GM12878 (cell line): ENCODE measurements around the gene BIVM. TPM values are rescaled to one million over a fixed set of nuclear protein-coding genes. Genes with fewer than 3 reads are reported as not detected.

Source experiments
- ATAC-seq: fragments of 200-7000 bp; cut with Tn5 transposase; 3 replicates; pipeline ENCODE4 v1.9.1; 2020; ENCODE audit warnings: mild to moderate bottlenecking, moderate library complexity
- BruUV-seq: library from RNA; stranded (reverse); fragments of 400-500 nt; replicated peaks from 2 replicates; lab custom pipeline; 2021; lab: Mats Ljungman, UMichigan
- CTCF ChIA-PET: fragments of 300-600 bp; sonication (Branson Sonifier 250); formaldehyde crosslinking; extraction: SDS; loops from one replicate; lab custom pipeline; 2021; ENCODE audit warnings: inconsistent platforms; lab: Yijun Ruan, JAX
- POLR2A ChIA-PET: fragments of 350-600 bp; formaldehyde crosslinking; extraction: SDS; loops from one replicate; lab custom pipeline; 2021; ENCODE audit warnings: inconsistent platforms; lab: Charles Lee
- RAD21 ChIA-PET: fragments of 300-600 bp; sonication (Branson Sonifier 250); formaldehyde crosslinking; loops from one replicate; lab custom pipeline; 2023; ENCODE audit warnings: antibody characterized with exemption; ENCODE audit not compliant: unreplicated experiment; lab: Charles Lee
- SMC1A ChIA-PET: fragments of 300-600 bp; sonication (Branson Sonifier 250); formaldehyde crosslinking; loops from one replicate; lab custom pipeline; 2023; ENCODE audit not compliant: unreplicated experiment, uncharacterized antibody; lab: Charles Lee
- DNase-seq: peaks from one replicate; pipeline ENCODE4 v3.0.0-alpha.2; 2011; ENCODE audit warnings: low read depth, low spot score
- FAIRE-seq: peaks from 3 replicates; lab custom pipeline; 2011; peaks lifted over from hg19 to GRCh38; lab: Jason Lieb, UNC
- H2AFZ ChIP-seq: 2 replicates; pipeline ENCODE4 v1.6.0; 2011; ENCODE audit warnings: low read depth, low read length, control low read depth; ENCODE audit not compliant: control insufficient read depth
- H3K27ac ChIP-seq: 2 replicates; pipeline ENCODE4 v1.5.1; 2011; ENCODE audit warnings: control low read depth; ENCODE audit not compliant: control insufficient read depth, insufficient read depth
- H3K27me3 ChIP-seq, 2 experiments: replicated peaks in 1 of 2; 2 replicates each; pipeline versions ENCODE4 v1.6.0 to v1.6.1; 2011; ENCODE audit warnings: low read length in 1 of 2; ENCODE audit not compliant: control insufficient read depth in 2 of 2, insufficient read depth in 2 of 2
- H3K36me3 ChIP-seq, 2 experiments: 2 replicates each; pipeline ENCODE4 v1.5.1; 2011; ENCODE audit warnings: low read length in 1 of 2; ENCODE audit not compliant: control insufficient read depth in 2 of 2, insufficient read depth in 2 of 2
- H3K4me1 ChIP-seq: 2 replicates; pipeline ENCODE4 v1.6.1; 2011; ENCODE audit warnings: mild to moderate bottlenecking, low read length, moderate library complexity, mixed read lengths; ENCODE audit not compliant: control insufficient read depth, insufficient read depth
- H3K4me2 ChIP-seq: 2 replicates; pipeline ENCODE4 v1.6.0; 2011; ENCODE audit warnings: control low read depth; ENCODE audit not compliant: control insufficient read depth, insufficient read depth
- H3K4me3 ChIP-seq: fragments of 200-600 bp; sonication (generic); 2 replicates; pipeline ENCODE4 v1.5.1; 2016
- H3K79me2 ChIP-seq: 2 replicates; pipeline ENCODE4 v1.6.0; 2011; ENCODE audit warnings: low read length; ENCODE audit not compliant: control insufficient read depth, insufficient read depth
- H3K9ac ChIP-seq: 2 replicates; pipeline ENCODE4 v1.8.0; 2011; ENCODE audit warnings: low read length, control low read depth, mixed read lengths; ENCODE audit not compliant: control insufficient read depth, insufficient read depth
- H3K9me3 ChIP-seq: replicated peaks from 3 replicates; pipeline ENCODE4 v1.5.1; 2011; ENCODE audit warnings: mild to moderate bottlenecking, low read length; ENCODE audit not compliant: control insufficient read depth, insufficient read depth
- H4K20me1 ChIP-seq: 2 replicates; pipeline ENCODE4 v1.6.0; 2011; ENCODE audit not compliant: control insufficient read depth, insufficient read depth
- BACH1 ChIP-seq: fragments of 450-650 bp; IDR thresholded peaks from 2 replicates; pipeline ENCODE4 v1.6.1; 2017; ENCODE audit warnings: mild to moderate bottlenecking, borderline replicate concordance
- FOS ChIP-seq: IDR thresholded peaks from 3 replicates; pipeline ENCODE4 v1.6.1; 2011; ENCODE audit warnings: borderline replicate concordance; ENCODE audit not compliant: insufficient read length; ENCODE audit errors: extremely low read depth
- HCFC1 ChIP-seq: fragments of 150-350 bp; IDR thresholded peaks from 2 replicates; pipeline ENCODE4 v1.6.1; 2014; ENCODE audit warnings: low read length
- IRF4 ChIP-seq: IDR thresholded peaks from 2 replicates; pipeline ENCODE4 v1.6.1; 2011; ENCODE audit warnings: low read depth, low read length
- MTA3 ChIP-seq: IDR thresholded peaks from 2 replicates; pipeline ENCODE4 v1.6.1; 2012; ENCODE audit warnings: low read length, inconsistent platforms, borderline replicate concordance
- NR2F1 ChIP-seq: fragments of 450-650 bp; conservative IDR thresholded peaks from 2 replicates; pipeline ENCODE4 v1.6.1; 2017; ENCODE audit warnings: mild to moderate bottlenecking
- RCOR1 ChIP-seq: conservative IDR thresholded peaks from 2 replicates; pipeline ENCODE4 v1.6.1; 2012; ENCODE audit warnings: low read depth, low read length, improper control_type of control experiment
- SIX5 ChIP-seq: IDR thresholded peaks from 2 replicates; pipeline ENCODE4 v1.6.1; 2011; ENCODE audit warnings: mild to moderate bottlenecking, low read depth, low read length, moderate library complexity; ENCODE audit not compliant: severe bottlenecking
- SMAD1 ChIP-seq: fragments of 450-650 bp; IDR thresholded peaks from 2 replicates; pipeline ENCODE4 v1.6.1; 2018; ENCODE audit warnings: mild to moderate bottlenecking, low read depth; ENCODE audit not compliant: partially characterized antibody
- SPI1 ChIP-seq: IDR thresholded peaks from 2 replicates; pipeline ENCODE4 v1.6.1; 2011; ENCODE audit warnings: low read depth, mild to moderate bottlenecking, low read length, moderate library complexity, borderline replicate concordance; ENCODE audit not compliant: insufficient read depth
- SREBF1 ChIP-seq: IDR thresholded peaks from 2 replicates; pipeline ENCODE4 v1.6.1; 2012; ENCODE audit warnings: mild to moderate bottlenecking, low read length
- TCF3 ChIP-seq: IDR thresholded peaks from 2 replicates; pipeline ENCODE4 v1.6.1; 2012; ENCODE audit warnings: low read depth, mild to moderate bottlenecking, low read length, borderline replicate concordance; ENCODE audit not compliant: insufficient read depth
- WRNIP1 ChIP-seq: IDR thresholded peaks from 2 replicates; pipeline ENCODE4 v1.6.1; 2011; ENCODE audit warnings: low read depth, low read length, improper control_type of control experiment, borderline replicate concordance
- ZNF217 ChIP-seq: fragments of 450-650 bp; IDR thresholded peaks from 2 replicates; pipeline ENCODE4 v1.6.1; 2017; ENCODE audit warnings: antibody characterized with exemption, mild to moderate bottlenecking
- ZNF622 ChIP-seq: fragments of 450-650 bp; IDR thresholded peaks from 2 replicates; pipeline ENCODE4 v1.6.1; 2017; ENCODE audit warnings: mild to moderate bottlenecking, inconsistent platforms
- WGBS: methylation state at CpG from one replicate; pipeline ENCODE4 v1.1.6; 2016; ENCODE audit warnings: low lambda C conversion rate; ENCODE audit not compliant: insufficient replicate concordance, insufficient coverage; ENCODE audit errors: missing lambda C conversion rate; 5-methylcytosine and 5-hydroxymethylcytosine counted together
- in situ Hi-C: fragments of 300-500 bp; cut with MboI; formaldehyde crosslinking; loops from 9 replicates; pipeline ENCODE4 v1.14.3; 2018; ENCODE audit warnings: mixed read lengths
- intact Hi-C: fragments of 100-400 bp; cut with micrococcal nuclease; formaldehyde crosslinking; loops from one replicate; pipeline ENCODE4 v1.14.2; 2022; ENCODE audit not compliant: unreplicated experiment
- polyA plus RNA-seq, 11 experiments: library from polyadenylated mRNA; depleted of rRNA in 4 of 11; unstranded in 6 of 11; stranded (reverse) in 5 of 11; fragments of >200 nt; fragmentation: Nextera tagmentation in 4 of 11; fragmentation: Illumina TruSeq in 1 of 11; extraction: Ambion mirVana in 4 of 11; extraction: Trizol in 1 of 11; gene quantifications; 1 replicate in 1 of 11; 2 replicates in 10 of 11; pipeline versions ENCODE4 v1.2.1 to v1.2.3, GENCODE V29; 2011 to 2016; ENCODE audit warnings: inconsistent platforms in 2 of 11, missing spikeins in 2 of 11, low read depth in 1 of 11
- total RNA-seq, 4 experiments: library from RNA; depleted of rRNA in 3 of 4; stranded (reverse); fragments of >200 nt in 3 of 4; fragmentation: Illumina TruSeq in 1 of 4; extraction: Trizol in 1 of 4; gene quantifications; 2 replicates each; pipeline versions ENCODE4 v1.2.1 to v1.2.3, GENCODE V29; 2013 to 2021
- TF ChIP-seq, protein P1 (sequence below): fragments of 150-350 bp; IDR thresholded peaks from 2 replicates; pipeline ENCODE4 v1.6.1; 2016; ENCODE audit warnings: low read depth, low read length
- TF ChIP-seq, protein P2 (sequence below): fragments of 450-650 bp; IDR thresholded peaks from 2 replicates; pipeline ENCODE4 v1.6.1; 2018; ENCODE audit warnings: borderline replicate concordance, mild to moderate bottlenecking; ENCODE audit not compliant: partially characterized antibody

The BIVM gene
- total and polyA plus RNA-seq, 10 of the 15 experiments (the other 5 are each of a cell fraction or from before 2014, with no cell fraction given), result 3.4 to 20.1 (median 14.1) TPM

DNA sequence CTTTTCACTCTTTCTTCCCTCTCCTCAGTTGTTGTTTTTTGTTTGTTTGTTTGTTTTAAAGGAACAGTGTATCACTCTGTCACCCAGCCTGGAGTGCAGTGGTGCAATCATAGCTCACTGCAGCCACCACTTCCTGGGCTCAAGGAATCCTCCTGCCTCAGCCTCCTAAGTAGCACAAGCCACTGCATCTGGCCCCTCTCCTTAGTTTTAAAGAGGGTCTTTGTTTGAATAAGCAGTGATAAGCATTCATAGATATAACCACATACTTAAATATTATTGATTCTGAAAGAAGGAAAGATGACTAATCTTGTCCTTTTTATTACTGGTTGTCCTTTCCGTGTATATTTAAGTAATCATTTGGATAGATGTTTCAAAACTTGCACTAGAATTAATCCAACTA, 73.6 kb downstream of the BIVM start:
- Histone ChIP-seq H3K9ac (no peak overlapping the region), H3K9me3 (no peaks in the 10 kb centered on the region), H3K4me3 (no peak overlapping the region), H3K36me3 (peaks cover 5 to 12% of the 10 kb centered on the region in 2 experiments), H4K20me1 (no peaks in the 10 kb centered on the region), H3K79me2 (no peaks in the 10 kb centered on the region; the same call in 1 of the 2 replicates), H3K27me3 (no peaks in the 10 kb centered on the region), H3K4me1 (no peaks in the 10 kb centered on the region), H3K27ac (no peak overlapping the region), H2AFZ (no peak overlapping the region), H3K4me2 (no peak overlapping the region)
- POLR2A ChIA-PET, result interaction anchor here (0.6 kb wide), 1 partner anchor 187 kb away, joined by 3 read pairs; no protein-coding TSS in a partner anchor
- intact Hi-C loops (no loop called here), in situ Hi-C loops (no loop called here)
- FAIRE-seq (no peak), ATAC-seq (no peak), DNase-seq (no peak)
- RAD21 ChIA-PET, result no interaction called here
- WGBS, result 0% methylated on average over 1 of the region's 1 CpG
- CTCF ChIA-PET, result interaction anchor here (0.6 to 1.3 kb wide), 2 partner anchors 18 to 282 kb away, joined by 3 to 5 read pairs; no protein-coding TSS in a partner anchor
- BruUV-seq, result no TSS peak
- SMC1A ChIA-PET, result interaction anchor here (0.6 kb wide), 1 partner anchor 271 kb away, joined by 3 read pairs; no protein-coding TSS in a partner anchor
- TF ChIP-seq MTA3 (no peak), ZNF622 (no peak), ZNF217 (no peak), SMAD1 (no peak), FOS (no peak), BACH1 (no peak), NR2F1 (no peak), IRF4 (no peak), HCFC1 (no peak), SIX5 (no peak), TCF3 (no peak), WRNIP1 (no peak), SPI1 (no peak), RCOR1 (no peak), SREBF1 (no peak)
- TF ChIP-seq, protein P1, sequence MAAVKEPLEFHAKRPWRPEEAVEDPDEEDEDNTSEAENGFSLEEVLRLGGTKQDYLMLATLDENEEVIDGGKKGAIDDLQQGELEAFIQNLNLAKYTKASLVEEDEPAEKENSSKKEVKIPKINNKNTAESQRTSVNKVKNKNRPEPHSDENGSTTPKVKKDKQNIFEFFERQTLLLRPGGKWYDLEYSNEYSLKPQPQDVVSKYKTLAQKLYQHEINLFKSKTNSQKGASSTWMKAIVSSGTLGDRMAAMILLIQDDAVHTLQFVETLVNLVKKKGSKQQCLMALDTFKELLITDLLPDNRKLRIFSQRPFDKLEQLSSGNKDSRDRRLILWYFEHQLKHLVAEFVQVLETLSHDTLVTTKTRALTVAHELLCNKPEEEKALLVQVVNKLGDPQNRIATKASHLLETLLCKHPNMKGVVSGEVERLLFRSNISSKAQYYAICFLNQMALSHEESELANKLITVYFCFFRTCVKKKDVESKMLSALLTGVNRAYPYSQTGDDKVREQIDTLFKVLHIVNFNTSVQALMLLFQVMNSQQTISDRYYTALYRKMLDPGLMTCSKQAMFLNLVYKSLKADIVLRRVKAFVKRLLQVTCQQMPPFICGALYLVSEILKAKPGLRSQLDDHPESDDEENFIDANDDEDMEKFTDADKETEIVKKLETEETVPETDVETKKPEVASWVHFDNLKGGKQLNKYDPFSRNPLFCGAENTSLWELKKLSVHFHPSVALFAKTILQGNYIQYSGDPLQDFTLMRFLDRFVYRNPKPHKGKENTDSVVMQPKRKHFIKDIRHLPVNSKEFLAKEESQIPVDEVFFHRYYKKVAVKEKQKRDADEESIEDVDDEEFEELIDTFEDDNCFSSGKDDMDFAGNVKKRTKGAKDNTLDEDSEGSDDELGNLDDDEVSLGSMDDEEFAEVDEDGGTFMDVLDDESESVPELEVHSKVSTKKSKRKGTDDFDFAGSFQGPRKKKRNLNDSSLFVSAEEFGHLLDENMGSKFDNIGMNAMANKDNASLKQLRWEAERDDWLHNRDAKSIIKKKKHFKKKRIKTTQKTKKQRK, result no peak
- TF ChIP-seq, protein P2, sequence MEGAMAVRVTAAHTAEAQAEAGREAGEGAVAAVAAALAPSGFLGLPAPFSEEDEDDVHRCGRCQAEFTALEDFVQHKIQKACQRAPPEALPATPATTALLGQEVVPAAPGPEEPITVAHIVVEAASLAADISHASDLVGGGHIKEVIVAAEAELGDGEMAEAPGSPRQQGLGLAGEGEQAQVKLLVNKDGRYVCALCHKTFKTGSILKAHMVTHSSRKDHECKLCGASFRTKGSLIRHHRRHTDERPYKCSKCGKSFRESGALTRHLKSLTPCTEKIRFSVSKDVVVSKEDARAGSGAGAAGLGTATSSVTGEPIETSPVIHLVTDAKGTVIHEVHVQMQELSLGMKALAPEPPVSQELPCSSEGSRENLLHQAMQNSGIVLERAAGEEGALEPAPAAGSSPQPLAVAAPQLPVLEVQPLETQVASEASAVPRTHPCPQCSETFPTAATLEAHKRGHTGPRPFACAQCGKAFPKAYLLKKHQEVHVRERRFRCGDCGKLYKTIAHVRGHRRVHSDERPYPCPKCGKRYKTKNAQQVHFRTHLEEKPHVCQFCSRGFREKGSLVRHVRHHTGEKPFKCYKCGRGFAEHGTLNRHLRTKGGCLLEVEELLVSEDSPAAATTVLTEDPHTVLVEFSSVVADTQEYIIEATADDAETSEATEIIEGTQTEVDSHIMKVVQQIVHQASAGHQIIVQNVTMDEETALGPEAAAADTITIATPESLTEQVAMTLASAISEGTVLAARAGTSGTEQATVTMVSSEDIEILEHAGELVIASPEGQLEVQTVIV, result no peak
